Measurements from ENCODE around the gene RBM20.

Gene RBM20

GRCh38 chr10:110843796-110844616 lies 199.9 kb downstream of the RBM20 start:
- Histone ChIP-seq H3K79me2 (ENCODE audit: control insufficient read depth, insufficient read depth, low read length) (no peaks in the 10 kb centered on the region), H3K27ac (ENCODE audit: low read depth, low read length) (no peak overlapping the region), H3K18ac (ENCODE audit: low read length) (no peak overlapping the region), H4K5ac (ENCODE audit: low read length) (no peak overlapping the region), H2BK120ac (ENCODE audit: low read depth, low read length) (no peak overlapping the region), H3K4me2 (ENCODE audit: low read length) (no peak overlapping the region), H3K4me1 (ENCODE audit: control insufficient read depth, low read depth, low read length) (peaks cover 2% of the 10 kb centered on the region), H3K36me3 (ENCODE audit: control insufficient read depth, insufficient read depth, low read length) (no peaks in the 10 kb centered on the region), H3K9ac (ENCODE audit: low read length) (no peak overlapping the region), H3K4ac (ENCODE audit: low read depth, low read length) (no peak overlapping the region), H3K79me1 (ENCODE audit: low read length) (no peaks in the 10 kb centered on the region), H3K27me3 (ENCODE audit: insufficient read depth, low read length, poor library complexity) (no peaks in the 10 kb centered on the region), H3K23ac (ENCODE audit: low read length) (no peak overlapping the region), H2BK15ac (replicated peaks; ENCODE audit: low read depth) (no peak overlapping the region), H3K56ac (ENCODE audit: low read length) (no peak overlapping the region), H2BK5ac (ENCODE audit: low read length) (no peak overlapping the region), H2AK5ac (ENCODE audit: low read length) (no peak overlapping the region), H3K4me3 (ENCODE audit: low read length) (no peak overlapping the region), H4K8ac (ENCODE audit: low read depth, low read length) (no peak overlapping the region)
- no peak for DNase-seq
- no CpG with 5 or more reads among the region's 8 CpGs for WGBS (ENCODE audit: extremely low coverage, insufficient coverage, low lambda C conversion rate)

- H3K27ac ChIP-seq (ENCODE audit: low read depth, low read length), result no peak overlapping the region
Measured at GRCh38 chr10:110844617-110844881, 200.4 kb downstream of the RBM20 start.

GRCh38 chr10:110845192-110845755 lies 201.1 kb downstream of the RBM20 start:
- H3K56ac ChIP-seq (ENCODE audit: low read length), result no peak overlapping the region
- H3K4ac ChIP-seq (ENCODE audit: low read depth, low read length), result no peak overlapping the region
- H4K8ac ChIP-seq (ENCODE audit: low read depth, low read length), result no peak overlapping the region
- no peak overlapping the region for H3K18ac ChIP-seq (ENCODE audit: low read length)
- no peak overlapping the region for H3K27ac ChIP-seq (ENCODE audit: low read depth, low read length)
- no peaks in the 10 kb centered on the region for H3K79me2 ChIP-seq (ENCODE audit: control insufficient read depth, insufficient read depth, low read length)
- no peaks in the 10 kb centered on the region for H3K79me1 ChIP-seq (ENCODE audit: low read length)
- H3K36me3 ChIP-seq (ENCODE audit: control insufficient read depth, insufficient read depth, low read length), result no peaks in the 10 kb centered on the region
- H3K9ac ChIP-seq (ENCODE audit: low read length), result no peak overlapping the region
- WGBS (ENCODE audit: extremely low coverage, insufficient coverage, low lambda C conversion rate), result no CpG with 5 or more reads among the region's 2 CpGs
- no peak overlapping the region for H3K23ac ChIP-seq (ENCODE audit: low read length)
- H4K5ac ChIP-seq (ENCODE audit: low read length), result no peak overlapping the region
- H3K4me1 ChIP-seq (ENCODE audit: control insufficient read depth, low read depth, low read length), result peaks cover 2% of the 10 kb centered on the region
- no peak overlapping the region for H3K4me3 ChIP-seq (ENCODE audit: low read length)
- no peak overlapping the region for H3K4me2 ChIP-seq (ENCODE audit: low read length)
- no peak overlapping the region for H2BK120ac ChIP-seq (ENCODE audit: low read depth, low read length)
- no peak overlapping the region for H2BK15ac ChIP-seq (replicated peaks; ENCODE audit: low read depth)
- H3K27me3 ChIP-seq (ENCODE audit: insufficient read depth, low read length, poor library complexity), result no peaks in the 10 kb centered on the region
- no peak overlapping the region for H2AK5ac ChIP-seq (ENCODE audit: low read length)
- H2BK5ac ChIP-seq (ENCODE audit: low read length), result no peak overlapping the region
- no peak for DNase-seq

More at GRCh38 chr10:110844617-110844881, 200.4 kb downstream of the RBM20 start:
- Histone ChIP-seq H2AK5ac (ENCODE audit: low read length) (no peak overlapping the region), H2BK5ac (ENCODE audit: low read length) (no peak overlapping the region), H3K4me1 (ENCODE audit: control insufficient read depth, low read depth, low read length) (peaks cover 2% of the 10 kb centered on the region), H3K18ac (ENCODE audit: low read length) (no peak overlapping the region), H3K79me1 (ENCODE audit: low read length) (no peaks in the 10 kb centered on the region), H3K56ac (ENCODE audit: low read length) (no peak overlapping the region), H3K23ac (ENCODE audit: low read length) (no peak overlapping the region), H4K5ac (ENCODE audit: low read length) (no peak overlapping the region), H3K36me3 (ENCODE audit: control insufficient read depth, insufficient read depth, low read length) (no peaks in the 10 kb centered on the region), H2BK120ac (ENCODE audit: low read depth, low read length) (no peak overlapping the region), H3K4ac (ENCODE audit: low read depth, low read length) (no peak overlapping the region), H2BK15ac (replicated peaks; ENCODE audit: low read depth) (no peak overlapping the region), H3K9ac (ENCODE audit: low read length) (no peak overlapping the region), H4K8ac (ENCODE audit: low read depth, low read length) (no peak overlapping the region), H3K27me3 (ENCODE audit: insufficient read depth, low read length, poor library complexity) (no peaks in the 10 kb centered on the region), H3K79me2 (ENCODE audit: control insufficient read depth, insufficient read depth, low read length) (no peaks in the 10 kb centered on the region), H3K4me2 (ENCODE audit: low read length) (no peak overlapping the region), H3K4me3 (ENCODE audit: low read length) (no peak overlapping the region)
- no peak for DNase-seq
- no CpG with 5 or more reads among the region's 4 CpGs for WGBS (ENCODE audit: extremely low coverage, insufficient coverage, low lambda C conversion rate)

DNA sequence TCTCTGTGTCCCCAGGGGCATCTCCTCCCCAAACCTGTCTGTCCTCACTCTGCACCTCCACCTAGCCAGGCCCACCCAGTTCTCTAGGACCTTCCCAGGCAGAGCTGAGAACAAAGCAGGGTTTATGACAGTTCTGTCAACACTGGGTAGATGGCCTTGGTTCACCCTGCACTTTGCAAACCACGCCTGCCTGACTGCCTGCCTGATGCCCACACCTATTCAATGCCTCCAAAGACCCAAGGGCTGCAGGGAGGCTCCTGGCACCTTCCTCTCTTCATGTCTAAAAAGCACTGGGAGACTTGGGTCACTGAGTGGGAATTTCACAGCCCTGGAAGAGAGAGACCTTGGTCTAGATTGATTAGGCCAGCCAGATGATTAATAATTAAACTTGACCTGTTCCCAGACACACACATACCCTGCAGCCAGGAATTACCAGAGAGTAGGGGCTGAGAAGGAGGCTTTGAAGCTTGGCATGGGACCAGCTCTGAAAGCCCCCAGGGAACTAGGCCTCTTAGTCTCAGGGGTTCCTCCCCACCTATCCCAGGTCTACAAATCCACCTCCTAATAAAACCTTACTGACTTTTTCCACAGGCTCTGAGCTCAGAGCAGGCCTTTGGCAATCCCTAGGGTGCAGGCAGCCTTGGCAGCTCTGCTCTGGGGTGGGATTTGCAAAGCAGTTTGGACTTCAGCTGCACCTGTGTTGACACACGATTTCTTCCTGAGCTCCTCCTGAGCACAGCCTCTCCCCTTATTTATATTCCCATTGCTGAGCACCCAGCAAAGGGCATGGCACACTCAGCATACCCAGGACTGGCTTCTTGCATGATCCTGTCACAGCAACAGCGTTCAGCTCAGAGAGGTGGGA lies 201.9 kb downstream of the RBM20 start:
- no peak overlapping the region for H2BK120ac ChIP-seq (ENCODE audit: low read depth, low read length)
- DNase-seq, result no peak
- H3K79me2 ChIP-seq (ENCODE audit: control insufficient read depth, insufficient read depth, low read length), result no peaks in the 10 kb centered on the region
- H3K4me3 ChIP-seq (ENCODE audit: low read length), result no peak overlapping the region
- no peaks in the 10 kb centered on the region for H3K79me1 ChIP-seq (ENCODE audit: low read length)
- H3K4me2 ChIP-seq (ENCODE audit: low read length), result no peak overlapping the region
- H2BK15ac ChIP-seq (replicated peaks; ENCODE audit: low read depth), result no peak overlapping the region
- H4K8ac ChIP-seq (ENCODE audit: low read depth, low read length), result no peak overlapping the region
- no peak overlapping the region for H3K23ac ChIP-seq (ENCODE audit: low read length)
- H3K18ac ChIP-seq (ENCODE audit: low read length), result no peak overlapping the region
- no peak overlapping the region for H4K5ac ChIP-seq (ENCODE audit: low read length)
- no peak overlapping the region for H3K4ac ChIP-seq (ENCODE audit: low read depth, low read length)
- no peak overlapping the region for H3K27ac ChIP-seq (ENCODE audit: low read depth, low read length)
- no peak overlapping the region for H2AK5ac ChIP-seq (ENCODE audit: low read length)
- WGBS (ENCODE audit: extremely low coverage, insufficient coverage, low lambda C conversion rate), result no CpG with 5 or more reads among the region's 3 CpGs
- H3K9ac ChIP-seq (ENCODE audit: low read length), result no peak overlapping the region
- no peaks in the 10 kb centered on the region for H3K27me3 ChIP-seq (ENCODE audit: insufficient read depth, low read length, poor library complexity)
- H3K36me3 ChIP-seq (ENCODE audit: control insufficient read depth, insufficient read depth, low read length), result no peaks in the 10 kb centered on the region
- no peaks in the 10 kb centered on the region for H3K4me1 ChIP-seq (ENCODE audit: control insufficient read depth, low read depth, low read length)
- H3K56ac ChIP-seq (ENCODE audit: low read length), result no peak overlapping the region
- no peak overlapping the region for H2BK5ac ChIP-seq (ENCODE audit: low read length)

DNA sequence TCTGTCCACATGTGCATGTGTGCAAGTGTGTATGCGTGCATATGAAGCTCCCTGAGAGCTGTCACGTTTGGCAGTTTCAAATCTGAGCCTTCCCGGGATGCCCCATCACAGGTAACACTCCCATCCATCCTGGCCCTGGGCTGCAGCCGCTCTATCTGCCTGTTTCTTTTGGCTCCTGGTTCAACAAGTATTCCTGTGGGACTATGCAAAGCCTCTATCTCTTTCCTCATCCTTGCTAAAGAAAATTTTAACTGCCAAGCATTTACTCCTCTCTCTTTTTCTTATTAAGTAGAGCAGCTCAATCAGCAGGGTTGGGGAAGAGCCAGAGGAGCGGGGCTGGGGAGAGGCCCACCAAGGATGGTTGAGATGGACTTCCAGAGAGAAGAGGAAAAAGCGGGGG lies 203.2 kb downstream of the RBM20 start:
- Histone ChIP-seq H4K8ac (ENCODE audit: low read depth, low read length) (no peak overlapping the region), H3K27ac (ENCODE audit: low read depth, low read length) (no peak overlapping the region), H2BK120ac (ENCODE audit: low read depth, low read length) (no peak overlapping the region), H3K27me3 (ENCODE audit: insufficient read depth, low read length, poor library complexity) (no peaks in the 10 kb centered on the region), H3K56ac (ENCODE audit: low read length) (no peak overlapping the region), H3K18ac (ENCODE audit: low read length) (no peak overlapping the region), H2BK15ac (replicated peaks; ENCODE audit: low read depth) (no peak overlapping the region), H3K36me3 (ENCODE audit: control insufficient read depth, insufficient read depth, low read length) (no peaks in the 10 kb centered on the region), H3K4me2 (ENCODE audit: low read length) (no peak overlapping the region), H3K23ac (ENCODE audit: low read length) (no peak overlapping the region), H3K79me2 (ENCODE audit: control insufficient read depth, insufficient read depth, low read length) (no peaks in the 10 kb centered on the region), H4K5ac (ENCODE audit: low read length) (no peak overlapping the region), H2AK5ac (ENCODE audit: low read length) (no peak overlapping the region), H3K4ac (ENCODE audit: low read depth, low read length) (no peak overlapping the region), H3K4me1 (ENCODE audit: control insufficient read depth, low read depth, low read length) (no peaks in the 10 kb centered on the region), H3K4me3 (ENCODE audit: low read length) (no peak overlapping the region), H3K79me1 (ENCODE audit: low read length) (no peaks in the 10 kb centered on the region), H3K9ac (ENCODE audit: low read length) (no peak overlapping the region), H2BK5ac (ENCODE audit: low read length) (no peak overlapping the region)
- WGBS (ENCODE audit: extremely low coverage, insufficient coverage, low lambda C conversion rate), result no CpG with 5 or more reads among the region's 6 CpGs
- DNase-seq, result no peak
